ENCODE results near the gene TANGO6.
A peak's percentile ranks its signal among the peaks of the same experiment; 100 is the strongest.
"Not testable (repeated sequence)": the region's sequence is repeated elsewhere in the genome, so short reads cannot be mapped to it uniquely, and the experiment has no call there.

TANGO6 gene

DNA sequence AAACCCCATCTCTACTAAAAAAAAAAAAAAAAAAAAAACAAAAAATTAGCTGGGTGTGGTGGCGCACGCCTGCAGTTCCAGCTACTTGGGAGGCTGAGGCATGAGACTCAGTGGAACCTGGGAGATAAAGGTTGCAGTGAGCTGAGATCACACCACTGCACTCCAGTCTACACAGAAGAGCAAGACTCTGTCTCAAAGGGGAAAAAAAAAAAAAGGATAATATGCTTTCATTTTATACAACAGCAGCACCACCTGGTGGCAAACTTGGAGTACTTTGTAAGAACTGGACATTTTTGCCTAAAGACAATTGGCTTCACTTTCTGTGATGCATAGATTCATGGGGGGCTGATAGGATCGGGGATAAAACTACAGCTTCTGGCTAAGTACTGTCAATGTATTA is 280.6 kb downstream of the TANGO6 start:
- DNase-seq: peak; percentile 65

GRCh38 chr16:69124406-69124805 is 281.1 kb downstream of the TANGO6 start:
- not testable (repeated sequence) for DNase-seq

DNA sequence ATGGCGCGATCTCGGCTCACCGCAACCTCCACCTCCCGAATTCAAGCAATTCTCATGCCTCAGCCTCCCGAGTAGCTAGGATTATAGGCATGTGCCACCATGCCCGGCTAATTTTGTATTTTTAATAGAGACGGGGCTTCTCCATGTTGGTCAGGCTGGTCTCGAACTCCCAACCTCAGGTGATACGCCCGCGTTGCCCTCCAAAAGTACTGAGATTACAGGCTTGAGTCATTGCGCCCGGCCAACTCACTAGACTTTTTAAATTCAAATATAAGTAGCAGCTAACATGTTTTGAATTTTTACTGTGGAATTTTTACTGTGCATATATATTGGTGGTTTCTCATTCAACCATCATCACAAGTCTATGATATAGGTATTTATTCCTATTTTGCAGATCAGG is 281.6 kb downstream of the TANGO6 start:
- not testable (repeated sequence) for DNase-seq

GRCh38 chr16:69126221-69126620 is 282.9 kb downstream of the TANGO6 start:
- no peak for DNase-seq

GRCh38 chr16:69126801-69127200 is 283.5 kb downstream of the TANGO6 start:
- DNase-seq: not testable (repeated sequence)

- DNase-seq: no peak
These were observed 284.7 kb downstream of the TANGO6 start for GRCh38 chr16:69127966-69128510.

GRCh38 chr16:69130461-69130860 is 287.1 kb downstream of the TANGO6 start:
- no peak for DNase-seq

- peak in 1 of 2 experiments; percentile 8 for DNase-seq
These were observed 288.0 kb downstream of the TANGO6 start for GRCh38 chr16:69131167-69131838.

DNA sequence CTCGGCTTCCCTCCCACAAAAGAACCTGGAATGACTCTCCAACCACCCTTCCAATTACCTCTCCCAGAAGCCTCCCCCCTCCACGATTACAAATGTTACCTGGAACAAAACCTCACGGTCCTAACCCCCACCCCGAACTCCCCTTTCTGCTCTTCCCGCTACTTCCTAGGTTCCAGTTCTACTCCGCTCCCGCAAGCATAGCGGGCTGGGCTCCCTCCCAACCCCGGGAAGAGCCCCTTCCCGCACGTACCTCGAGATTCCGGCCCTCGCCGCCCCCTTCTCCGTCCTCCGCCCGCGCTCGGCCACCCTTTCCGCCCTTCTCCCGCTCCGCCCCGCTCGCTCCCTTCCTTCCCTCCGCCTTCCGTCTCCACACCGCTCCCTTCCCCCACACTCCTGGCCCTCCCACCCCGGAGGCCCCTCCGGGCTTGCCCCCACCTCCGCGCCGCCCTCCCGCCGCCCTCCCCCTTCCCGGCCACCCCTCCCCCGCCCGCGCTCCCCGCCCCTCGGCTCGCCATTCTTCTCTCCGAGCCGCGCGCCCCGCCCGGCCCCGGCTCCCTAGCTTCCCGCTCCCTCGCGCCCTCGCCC is 288.6 kb downstream of the TANGO6 start:
- DNase-seq: peak; percentile 9 to 80

DNA sequence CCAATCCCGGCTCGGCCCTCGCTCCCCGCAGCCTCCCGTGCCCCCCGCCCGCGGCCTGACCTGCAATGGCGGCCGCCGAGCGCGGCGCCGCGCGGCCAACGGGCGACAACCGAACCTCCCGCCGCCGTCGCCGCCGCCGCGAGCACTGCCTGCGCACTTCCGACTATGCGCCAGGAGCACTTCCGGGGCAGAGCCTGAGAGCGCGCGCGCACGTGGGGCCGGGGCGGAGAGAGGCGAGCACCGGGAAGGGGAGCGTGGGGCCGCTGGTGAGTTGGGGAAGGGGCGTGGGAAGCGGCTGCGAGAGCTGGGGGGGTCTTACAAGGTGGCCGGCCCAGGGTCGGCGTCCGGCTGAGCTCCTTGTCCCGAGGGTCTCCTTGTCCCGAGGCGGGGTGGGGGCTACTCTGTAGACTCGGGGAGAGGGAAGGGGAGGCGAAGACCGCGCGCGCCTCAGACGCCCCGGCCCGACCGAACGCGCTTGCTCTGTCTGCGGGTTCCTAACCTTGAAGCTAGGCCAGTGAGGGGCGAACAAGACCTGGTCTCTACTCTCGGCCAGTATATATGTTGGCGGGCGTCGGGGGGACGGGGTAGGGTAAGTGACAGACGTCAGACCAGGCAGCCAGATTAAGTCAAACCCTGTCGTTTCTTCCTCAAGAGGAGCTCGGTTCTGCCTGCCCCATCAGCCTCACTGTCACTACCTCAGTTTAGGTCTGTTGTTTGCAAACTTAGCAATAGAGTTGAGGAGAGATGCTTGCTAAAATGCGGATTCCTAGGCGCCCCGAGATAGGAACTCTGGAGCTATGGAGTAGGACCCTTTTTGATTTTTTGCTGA is 289.3 kb downstream of the TANGO6 start, which contains the start of the genes CHTF8 and UTP4:
Gene CHTF8, minus strand, starts transcription at position 165 of the 829 bp plus-strand sequence. CDS start 11,130 bp downstream, outside the sequence.
Gene UTP4, plus strand, starts transcription at position 226 of the 829 bp plus-strand sequence. CDS start 811 bp downstream, outside the sequence.
- DNase-seq: peak; percentile 26 to 88

GRCh38 chr16:69133373-69133954 is 290.1 kb downstream of the TANGO6 start:
- no peak for DNase-seq
